ENCODE data around the gene PKLR. TPM values are rescaled to one million over a fixed set of nuclear protein-coding genes. Genes with fewer than 3 reads are reported as not detected.

The PKLR gene
- total and polyA plus RNA-seq, 2 of the 8 experiments (the other 6 are each of a cell fraction or from before 2014, with no cell fraction given), result 2.3 to 7.5 TPM

DNA sequence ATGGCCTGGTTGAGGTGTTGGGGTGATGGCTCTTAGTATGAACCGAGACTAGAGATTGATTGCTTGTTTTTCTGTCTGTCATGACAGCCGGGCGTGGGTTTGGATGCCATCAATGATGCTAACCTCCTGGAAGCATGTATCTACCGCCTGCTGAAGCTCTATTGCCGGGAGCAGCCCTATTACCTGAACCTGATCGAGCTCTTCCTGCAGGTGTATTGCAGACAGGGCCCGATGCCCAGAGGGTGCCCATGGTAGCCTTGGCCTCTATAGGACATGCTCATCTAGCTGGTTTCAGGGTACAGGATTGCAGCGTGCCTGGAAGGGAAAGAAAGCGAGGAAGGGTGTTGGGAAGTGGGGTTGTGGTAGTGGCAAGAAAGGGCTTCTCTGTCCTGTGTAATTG is 16.8 kb upstream of the PKLR start (continued):
- TF ChIP-seq, protein P1, sequence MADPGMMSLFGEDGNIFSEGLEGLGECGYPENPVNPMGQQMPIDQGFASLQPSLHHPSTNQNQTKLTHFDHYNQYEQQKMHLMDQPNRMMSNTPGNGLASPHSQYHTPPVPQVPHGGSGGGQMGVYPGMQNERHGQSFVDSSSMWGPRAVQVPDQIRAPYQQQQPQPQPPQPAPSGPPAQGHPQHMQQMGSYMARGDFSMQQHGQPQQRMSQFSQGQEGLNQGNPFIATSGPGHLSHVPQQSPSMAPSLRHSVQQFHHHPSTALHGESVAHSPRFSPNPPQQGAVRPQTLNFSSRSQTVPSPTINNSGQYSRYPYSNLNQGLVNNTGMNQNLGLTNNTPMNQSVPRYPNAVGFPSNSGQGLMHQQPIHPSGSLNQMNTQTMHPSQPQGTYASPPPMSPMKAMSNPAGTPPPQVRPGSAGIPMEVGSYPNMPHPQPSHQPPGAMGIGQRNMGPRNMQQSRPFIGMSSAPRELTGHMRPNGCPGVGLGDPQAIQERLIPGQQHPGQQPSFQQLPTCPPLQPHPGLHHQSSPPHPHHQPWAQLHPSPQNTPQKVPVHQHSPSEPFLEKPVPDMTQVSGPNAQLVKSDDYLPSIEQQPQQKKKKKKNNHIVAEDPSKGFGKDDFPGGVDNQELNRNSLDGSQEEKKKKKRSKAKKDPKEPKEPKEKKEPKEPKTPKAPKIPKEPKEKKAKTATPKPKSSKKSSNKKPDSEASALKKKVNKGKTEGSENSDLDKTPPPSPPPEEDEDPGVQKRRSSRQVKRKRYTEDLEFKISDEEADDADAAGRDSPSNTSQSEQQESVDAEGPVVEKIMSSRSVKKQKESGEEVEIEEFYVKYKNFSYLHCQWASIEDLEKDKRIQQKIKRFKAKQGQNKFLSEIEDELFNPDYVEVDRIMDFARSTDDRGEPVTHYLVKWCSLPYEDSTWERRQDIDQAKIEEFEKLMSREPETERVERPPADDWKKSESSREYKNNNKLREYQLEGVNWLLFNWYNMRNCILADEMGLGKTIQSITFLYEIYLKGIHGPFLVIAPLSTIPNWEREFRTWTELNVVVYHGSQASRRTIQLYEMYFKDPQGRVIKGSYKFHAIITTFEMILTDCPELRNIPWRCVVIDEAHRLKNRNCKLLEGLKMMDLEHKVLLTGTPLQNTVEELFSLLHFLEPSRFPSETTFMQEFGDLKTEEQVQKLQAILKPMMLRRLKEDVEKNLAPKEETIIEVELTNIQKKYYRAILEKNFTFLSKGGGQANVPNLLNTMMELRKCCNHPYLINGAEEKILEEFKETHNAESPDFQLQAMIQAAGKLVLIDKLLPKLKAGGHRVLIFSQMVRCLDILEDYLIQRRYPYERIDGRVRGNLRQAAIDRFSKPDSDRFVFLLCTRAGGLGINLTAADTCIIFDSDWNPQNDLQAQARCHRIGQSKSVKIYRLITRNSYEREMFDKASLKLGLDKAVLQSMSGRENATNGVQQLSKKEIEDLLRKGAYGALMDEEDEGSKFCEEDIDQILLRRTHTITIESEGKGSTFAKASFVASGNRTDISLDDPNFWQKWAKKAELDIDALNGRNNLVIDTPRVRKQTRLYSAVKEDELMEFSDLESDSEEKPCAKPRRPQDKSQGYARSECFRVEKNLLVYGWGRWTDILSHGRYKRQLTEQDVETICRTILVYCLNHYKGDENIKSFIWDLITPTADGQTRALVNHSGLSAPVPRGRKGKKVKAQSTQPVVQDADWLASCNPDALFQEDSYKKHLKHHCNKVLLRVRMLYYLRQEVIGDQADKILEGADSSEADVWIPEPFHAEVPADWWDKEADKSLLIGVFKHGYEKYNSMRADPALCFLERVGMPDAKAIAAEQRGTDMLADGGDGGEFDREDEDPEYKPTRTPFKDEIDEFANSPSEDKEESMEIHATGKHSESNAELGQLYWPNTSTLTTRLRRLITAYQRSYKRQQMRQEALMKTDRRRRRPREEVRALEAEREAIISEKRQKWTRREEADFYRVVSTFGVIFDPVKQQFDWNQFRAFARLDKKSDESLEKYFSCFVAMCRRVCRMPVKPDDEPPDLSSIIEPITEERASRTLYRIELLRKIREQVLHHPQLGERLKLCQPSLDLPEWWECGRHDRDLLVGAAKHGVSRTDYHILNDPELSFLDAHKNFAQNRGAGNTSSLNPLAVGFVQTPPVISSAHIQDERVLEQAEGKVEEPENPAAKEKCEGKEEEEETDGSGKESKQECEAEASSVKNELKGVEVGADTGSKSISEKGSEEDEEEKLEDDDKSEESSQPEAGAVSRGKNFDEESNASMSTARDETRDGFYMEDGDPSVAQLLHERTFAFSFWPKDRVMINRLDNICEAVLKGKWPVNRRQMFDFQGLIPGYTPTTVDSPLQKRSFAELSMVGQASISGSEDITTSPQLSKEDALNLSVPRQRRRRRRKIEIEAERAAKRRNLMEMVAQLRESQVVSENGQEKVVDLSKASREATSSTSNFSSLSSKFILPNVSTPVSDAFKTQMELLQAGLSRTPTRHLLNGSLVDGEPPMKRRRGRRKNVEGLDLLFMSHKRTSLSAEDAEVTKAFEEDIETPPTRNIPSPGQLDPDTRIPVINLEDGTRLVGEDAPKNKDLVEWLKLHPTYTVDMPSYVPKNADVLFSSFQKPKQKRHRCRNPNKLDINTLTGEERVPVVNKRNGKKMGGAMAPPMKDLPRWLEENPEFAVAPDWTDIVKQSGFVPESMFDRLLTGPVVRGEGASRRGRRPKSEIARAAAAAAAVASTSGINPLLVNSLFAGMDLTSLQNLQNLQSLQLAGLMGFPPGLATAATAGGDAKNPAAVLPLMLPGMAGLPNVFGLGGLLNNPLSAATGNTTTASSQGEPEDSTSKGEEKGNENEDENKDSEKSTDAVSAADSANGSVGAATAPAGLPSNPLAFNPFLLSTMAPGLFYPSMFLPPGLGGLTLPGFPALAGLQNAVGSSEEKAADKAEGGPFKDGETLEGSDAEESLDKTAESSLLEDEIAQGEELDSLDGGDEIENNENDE (IDR thresholded peaks at IDR 0.05; ENCODE audit: insufficient replicate concordance, low read length), result no peak

Data from H1 (cell line).